Neural cell (in vitro differentiated cells): ENCODE results near the gene TMCO2. TPM values are rescaled to one million over a fixed set of nuclear protein-coding genes. Genes with fewer than 3 reads are reported as not detected.

Source experiments
- H2AFZ ChIP-seq: fragments of 200-600, 300-800 bp; sonication (generic), shearing (Covaris generic); 2 replicates; pipeline ENCODE4 v1.6.0; 2014; ENCODE audit warnings: low read depth, mild to moderate bottlenecking, antibody characterized with exemption, low read length, moderate library complexity
- H3F3A ChIP-seq: fragments of 200-600 bp; shearing (Covaris generic); 2 replicates; pipeline ENCODE4 v1.6.1; 2016; ENCODE audit warnings: mild to moderate bottlenecking, moderate library complexity, mixed read lengths, antibody characterized with exemption, low read length; ENCODE audit not compliant: insufficient read depth, poor library complexity, severe bottlenecking
- H3K27ac ChIP-seq: fragments of 200-600, 300-800 bp; sonication (generic), shearing (Covaris generic); 2 replicates; pipeline ENCODE4 v1.5.1; 2014; ENCODE audit warnings: mild to moderate bottlenecking, low read length, moderate library complexity
- H3K27me3 ChIP-seq: fragments of 300-800, 200-600 bp; sonication (generic), shearing (Covaris generic); 2 replicates; pipeline ENCODE4 v1.6.0; 2014; ENCODE audit warnings: mild to moderate bottlenecking, low read depth, low read length, moderate library complexity; ENCODE audit not compliant: insufficient read depth
- H3K36me3 ChIP-seq: fragments of 300-800, 200-600 bp; sonication (generic), shearing (Covaris generic); 2 replicates; pipeline ENCODE4 v1.5.1; 2014; ENCODE audit warnings: mild to moderate bottlenecking, antibody characterized with exemption, low read length, moderate library complexity; ENCODE audit not compliant: insufficient read depth
- H3K4me2 ChIP-seq: fragments of 300-800, 200-600 bp; sonication (generic), shearing (Covaris generic); 2 replicates; pipeline ENCODE4 v1.6.0; 2014; ENCODE audit warnings: mild to moderate bottlenecking, low read length
- H3K4me3 ChIP-seq: fragments of 300-800, 200-600 bp; sonication (generic), shearing (Covaris generic); 2 replicates; pipeline ENCODE4 v1.5.1; 2014; ENCODE audit warnings: mild to moderate bottlenecking, low read length, moderate library complexity
- H3K79me2 ChIP-seq: fragments of 200-600 bp; shearing (Covaris generic); replicated peaks from 2 replicates; pipeline ENCODE4 v1.6.0; 2014; ENCODE audit warnings: mild to moderate bottlenecking, low read length, moderate library complexity; ENCODE audit not compliant: insufficient read depth
- H3K9ac ChIP-seq: fragments of 300-800, 200-600 bp; sonication (generic), shearing (Covaris generic); 2 replicates; pipeline ENCODE4 v1.6.1; 2016; ENCODE audit warnings: mild to moderate bottlenecking, low read length, mixed read lengths
- H3K9me2 ChIP-seq: fragments of 200-600 bp; shearing (Covaris generic); 2 replicates; pipeline ENCODE4 v1.6.1; 2016; ENCODE audit warnings: mild to moderate bottlenecking, low read length, mixed read lengths; ENCODE audit not compliant: insufficient read depth
- H3K9me3 ChIP-seq: fragments of 200-600, 300-800 bp; sonication (generic), shearing (Covaris generic); 2 replicates; pipeline ENCODE4 v1.6.1; 2016; ENCODE audit warnings: mild to moderate bottlenecking, mixed run types, low read length, moderate library complexity, mixed read lengths
- H4K20me1 ChIP-seq: fragments of 200-600 bp; shearing (Covaris generic); 2 replicates; pipeline ENCODE4 v1.6.1; 2016; ENCODE audit warnings: mild to moderate bottlenecking, mixed run types; ENCODE audit not compliant: insufficient read depth
- EP300 ChIP-seq: fragments of 450-650 bp; conservative IDR thresholded peaks from 2 replicates; pipeline ENCODE4 v1.6.1; 2014; ENCODE audit warnings: antibody characterized with exemption, mild to moderate bottlenecking, moderate library complexity; ENCODE audit not compliant: poor library complexity, severe bottlenecking
- EZH2 ChIP-seq: fragments of 200-600, 300-800 bp; shearing (Covaris generic), sonication (generic); IDR thresholded peaks from 2 replicates; pipeline ENCODE4 v1.6.1; 2014; ENCODE audit warnings: antibody characterized with exemption, low read length, borderline replicate concordance, mild to moderate bottlenecking; ENCODE audit not compliant: insufficient read depth, poor library complexity, severe bottlenecking
- MXI1 ChIP-seq: fragments of 450-650 bp; conservative IDR thresholded peaks from 2 replicates; pipeline ENCODE4 v1.6.1; 2014; ENCODE audit warnings: antibody characterized with exemption, mild to moderate bottlenecking; ENCODE audit not compliant: poor library complexity, severe bottlenecking
- POLR2AphosphoS5 ChIP-seq: IDR thresholded peaks from 2 replicates; pipeline ENCODE4 v1.6.1; 2012
- RAD21 ChIP-seq: fragments of 450-650 bp; conservative IDR thresholded peaks from 2 replicates; pipeline ENCODE4 v1.6.1; 2014; ENCODE audit warnings: antibody characterized with exemption, mild to moderate bottlenecking, moderate library complexity
- SMC3 ChIP-seq: fragments of 450-650 bp; conservative IDR thresholded peaks from 2 replicates; pipeline ENCODE4 v1.6.1; 2014; ENCODE audit warnings: antibody characterized with exemption, mild to moderate bottlenecking, moderate library complexity; ENCODE audit not compliant: poor library complexity
- TAF1 ChIP-seq: IDR thresholded peaks from 2 replicates; pipeline ENCODE4 v1.6.1; 2012; ENCODE audit warnings: low read depth
- polyA plus RNA-seq: library from polyadenylated mRNA; depleted of rRNA; stranded (reverse); fragments of >200 nt; gene quantifications from 2 replicates; pipeline ENCODE4 v1.2.3, GENCODE V29; 2014
- TF ChIP-seq, protein P1 (sequence below): fragments of 450-650 bp; IDR thresholded peaks from 2 replicates; pipeline ENCODE4 v1.5.1; 2014; ENCODE audit warnings: antibody characterized with exemption, mild to moderate bottlenecking, moderate library complexity; ENCODE audit not compliant: poor library complexity, severe bottlenecking
- TF ChIP-seq, protein P2 (sequence below): IDR thresholded peaks from 2 replicates; pipeline ENCODE4 v1.6.1; 2012; ENCODE audit warnings: borderline replicate concordance

TMCO2 gene
- polyA plus RNA-seq, 1 donor from 2014 or later = not detected

- Histone ChIP-seq H3K4me3 (no peak overlapping the region), H2AFZ (no peak overlapping the region), H3F3A (no peaks in the 10 kb centered on the region), H3K9me3 (no peaks in the 10 kb centered on the region), H3K27me3 (no peaks in the 10 kb centered on the region), H3K9ac (no peak overlapping the region), H3K9me2 (no peaks in the 10 kb centered on the region), H3K27ac (no peak overlapping the region), H3K79me2 (no peaks in the 10 kb centered on the region), H4K20me1 (no peaks in the 10 kb centered on the region), H3K36me3 (no peaks in the 10 kb centered on the region), H3K4me2 (no peak overlapping the region)
- TF ChIP-seq EP300 = no peak
- TF ChIP-seq, protein P1, sequence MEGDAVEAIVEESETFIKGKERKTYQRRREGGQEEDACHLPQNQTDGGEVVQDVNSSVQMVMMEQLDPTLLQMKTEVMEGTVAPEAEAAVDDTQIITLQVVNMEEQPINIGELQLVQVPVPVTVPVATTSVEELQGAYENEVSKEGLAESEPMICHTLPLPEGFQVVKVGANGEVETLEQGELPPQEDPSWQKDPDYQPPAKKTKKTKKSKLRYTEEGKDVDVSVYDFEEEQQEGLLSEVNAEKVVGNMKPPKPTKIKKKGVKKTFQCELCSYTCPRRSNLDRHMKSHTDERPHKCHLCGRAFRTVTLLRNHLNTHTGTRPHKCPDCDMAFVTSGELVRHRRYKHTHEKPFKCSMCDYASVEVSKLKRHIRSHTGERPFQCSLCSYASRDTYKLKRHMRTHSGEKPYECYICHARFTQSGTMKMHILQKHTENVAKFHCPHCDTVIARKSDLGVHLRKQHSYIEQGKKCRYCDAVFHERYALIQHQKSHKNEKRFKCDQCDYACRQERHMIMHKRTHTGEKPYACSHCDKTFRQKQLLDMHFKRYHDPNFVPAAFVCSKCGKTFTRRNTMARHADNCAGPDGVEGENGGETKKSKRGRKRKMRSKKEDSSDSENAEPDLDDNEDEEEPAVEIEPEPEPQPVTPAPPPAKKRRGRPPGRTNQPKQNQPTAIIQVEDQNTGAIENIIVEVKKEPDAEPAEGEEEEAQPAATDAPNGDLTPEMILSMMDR = no peak
- TF ChIP-seq EZH2 = no peak
- no peak for TF ChIP-seq POLR2AphosphoS5
- no peak for TF ChIP-seq MXI1
- TF ChIP-seq TAF1 = no peak
- TF ChIP-seq SMC3 = no peak
- no peak for TF ChIP-seq RAD21
- TF ChIP-seq, protein P2, sequence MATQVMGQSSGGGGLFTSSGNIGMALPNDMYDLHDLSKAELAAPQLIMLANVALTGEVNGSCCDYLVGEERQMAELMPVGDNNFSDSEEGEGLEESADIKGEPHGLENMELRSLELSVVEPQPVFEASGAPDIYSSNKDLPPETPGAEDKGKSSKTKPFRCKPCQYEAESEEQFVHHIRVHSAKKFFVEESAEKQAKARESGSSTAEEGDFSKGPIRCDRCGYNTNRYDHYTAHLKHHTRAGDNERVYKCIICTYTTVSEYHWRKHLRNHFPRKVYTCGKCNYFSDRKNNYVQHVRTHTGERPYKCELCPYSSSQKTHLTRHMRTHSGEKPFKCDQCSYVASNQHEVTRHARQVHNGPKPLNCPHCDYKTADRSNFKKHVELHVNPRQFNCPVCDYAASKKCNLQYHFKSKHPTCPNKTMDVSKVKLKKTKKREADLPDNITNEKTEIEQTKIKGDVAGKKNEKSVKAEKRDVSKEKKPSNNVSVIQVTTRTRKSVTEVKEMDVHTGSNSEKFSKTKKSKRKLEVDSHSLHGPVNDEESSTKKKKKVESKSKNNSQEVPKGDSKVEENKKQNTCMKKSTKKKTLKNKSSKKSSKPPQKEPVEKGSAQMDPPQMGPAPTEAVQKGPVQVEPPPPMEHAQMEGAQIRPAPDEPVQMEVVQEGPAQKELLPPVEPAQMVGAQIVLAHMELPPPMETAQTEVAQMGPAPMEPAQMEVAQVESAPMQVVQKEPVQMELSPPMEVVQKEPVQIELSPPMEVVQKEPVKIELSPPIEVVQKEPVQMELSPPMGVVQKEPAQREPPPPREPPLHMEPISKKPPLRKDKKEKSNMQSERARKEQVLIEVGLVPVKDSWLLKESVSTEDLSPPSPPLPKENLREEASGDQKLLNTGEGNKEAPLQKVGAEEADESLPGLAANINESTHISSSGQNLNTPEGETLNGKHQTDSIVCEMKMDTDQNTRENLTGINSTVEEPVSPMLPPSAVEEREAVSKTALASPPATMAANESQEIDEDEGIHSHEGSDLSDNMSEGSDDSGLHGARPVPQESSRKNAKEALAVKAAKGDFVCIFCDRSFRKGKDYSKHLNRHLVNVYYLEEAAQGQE = no peak
Measured at GRCh38 chr1:40204856-40205255, 42.9 kb upstream of the TMCO2 start.

DNA sequence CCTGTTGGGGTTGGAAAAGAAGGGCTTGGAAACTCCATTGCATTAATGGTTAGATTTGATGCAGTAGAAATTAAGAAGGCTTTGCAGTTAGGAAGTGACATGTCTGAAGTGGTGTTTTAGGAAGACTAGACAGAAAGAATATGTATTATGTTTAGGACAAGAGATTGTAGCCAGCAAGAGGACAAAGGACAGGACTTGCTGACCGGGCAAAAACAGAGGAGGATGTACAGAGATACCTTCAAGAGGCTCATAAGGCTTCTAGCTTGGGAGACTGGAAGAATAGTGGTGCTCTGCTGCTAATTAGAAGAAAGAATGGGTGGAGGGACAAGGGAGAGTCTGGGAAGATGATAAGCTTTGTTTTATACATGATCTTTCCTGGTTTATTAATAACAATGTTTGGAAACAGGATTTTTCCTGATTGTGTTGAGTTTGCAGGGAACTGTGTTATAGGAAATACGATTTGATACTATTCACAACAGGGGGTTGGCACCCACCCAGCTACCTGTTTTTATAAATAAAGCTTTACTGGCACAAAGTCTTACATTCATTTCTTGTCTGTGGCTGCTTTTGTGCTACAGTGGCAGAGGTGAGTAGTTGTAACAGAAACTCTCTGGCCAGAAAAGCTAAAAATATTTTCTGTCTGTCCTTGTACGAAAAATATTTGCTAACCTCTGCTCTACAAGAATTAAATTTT, 37.1 kb upstream of the TMCO2 start:
- no peak overlapping the region for H3K9ac ChIP-seq
- no peaks in the 10 kb centered on the region for H4K20me1 ChIP-seq
- TF ChIP-seq MXI1 (no peak), EZH2 (no peak), RAD21 (no peak)
- TF ChIP-seq, protein P2 = no peak
- TF ChIP-seq, protein P1 = no peak
- no peak overlapping the region for H3K27ac ChIP-seq
- no peaks in the 10 kb centered on the region for H3K9me2 ChIP-seq
- no peak overlapping the region for H3K4me3 ChIP-seq
- no peaks in the 10 kb centered on the region for H3K79me2 ChIP-seq
- H3F3A ChIP-seq = no peaks in the 10 kb centered on the region
- H3K9me3 ChIP-seq = no peaks in the 10 kb centered on the region
- no peaks in the 10 kb centered on the region for H3K36me3 ChIP-seq
- no peak overlapping the region for H2AFZ ChIP-seq
- H3K27me3 ChIP-seq = no peaks in the 10 kb centered on the region
- no peak overlapping the region for H3K4me2 ChIP-seq
